Spinal cord (tissue), 10 donors: ENCODE data around the gene KY. TPM values are rescaled to one million over a fixed set of nuclear protein-coding genes. Genes with fewer than 3 reads are reported as not detected.

ENCODE experiments used
- DNase-seq, 6 donors: peaks; one replicate each; pipeline versions ENCODE4 v3.0.0 to v3.0.0-alpha.2; 2013 to 2015; ENCODE audit warnings: low spot score in 6 of 6, low read depth in 4 of 6
- H3K27ac ChIP-seq: one replicate; pipeline ENCODE4 v1.5.1; 2013; ENCODE audit warnings: low read depth, low read length, control low read depth
- H3K27me3 ChIP-seq: one replicate; pipeline ENCODE4 v1.6.1; 2013; ENCODE audit warnings: low read length; ENCODE audit not compliant: control insufficient read depth, insufficient read depth
- H3K36me3 ChIP-seq: one replicate; pipeline ENCODE4 v1.6.1; 2013; ENCODE audit warnings: low read length; ENCODE audit not compliant: control insufficient read depth, insufficient read depth
- H3K4me1 ChIP-seq: one replicate; pipeline ENCODE4 v1.6.1; 2013; ENCODE audit warnings: low read length; ENCODE audit not compliant: control insufficient read depth, insufficient read depth
- H3K4me3 ChIP-seq: one replicate; pipeline ENCODE4 v1.5.1; 2013; ENCODE audit warnings: low read depth, low read length, control low read depth
- H3K9me3 ChIP-seq: one replicate; pipeline ENCODE4 v1.6.1; 2013; ENCODE audit warnings: low read length; ENCODE audit not compliant: control insufficient read depth, insufficient read depth
- WGBS: methylation state at CpG from one replicate; pipeline ENCODE4 v1.1.5; 2013; ENCODE audit warnings: missing lambda C conversion rate; ENCODE audit not compliant: insufficient coverage; 5-methylcytosine and 5-hydroxymethylcytosine counted together
- long read RNA-seq, 4 donors: transcript quantifications; one replicate each; lab custom pipeline, GENCODE V29; 2026
- polyA plus RNA-seq, 2 donors: library from polyadenylated mRNA; unstranded; fragments of 120-200 nt; gene quantifications; one replicate each; pipeline ENCODE4 v1.2.1, GENCODE V29; 2013; ENCODE audit not compliant: insufficient read length in 2 of 2
- total RNA-seq, 2 donors: library from RNA; depleted of rRNA in 1 of 2; stranded (reverse); fragments of 120-200 nt in 1 of 2; fragments of >200 nt in 1 of 2; gene quantifications; one replicate each; pipeline versions ENCODE4 v1.2.3 to v1.2.4, GENCODE V29; 2013 to 2014
- donor health status: healthy.

The KY gene, protein sequence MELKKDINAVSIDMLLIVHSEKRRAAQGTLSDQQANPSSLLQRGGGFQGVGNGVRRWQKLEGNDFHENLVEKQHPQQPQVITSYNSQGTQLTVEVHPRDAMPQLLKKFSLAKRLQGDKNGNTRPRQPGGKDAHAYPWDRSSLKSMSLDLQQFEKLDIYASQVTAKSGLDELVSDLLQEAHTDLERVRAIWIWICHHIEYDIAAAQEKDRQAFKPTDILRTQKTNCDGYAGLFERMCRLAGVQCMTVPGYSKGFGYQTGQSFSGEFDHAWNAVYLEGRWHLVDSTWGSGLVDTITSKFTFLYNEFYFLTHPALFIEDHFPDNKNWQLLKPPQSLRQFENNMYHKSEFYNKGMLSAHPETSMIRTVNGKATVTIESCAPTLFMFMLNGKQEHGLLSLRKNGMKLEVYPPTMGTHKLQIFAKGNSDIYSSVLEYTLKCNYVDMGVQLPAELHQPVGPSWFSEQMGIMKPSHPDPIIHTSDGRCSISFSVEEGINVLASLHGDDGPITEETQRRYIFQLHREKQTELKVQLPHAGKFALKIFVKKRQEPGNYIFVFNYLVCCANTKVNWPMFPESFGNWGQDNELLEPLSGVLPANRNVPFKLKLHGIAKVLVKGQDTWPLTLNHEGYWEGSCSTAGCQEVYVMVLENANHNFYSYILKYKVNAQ
- total RNA-seq (1 to 10 TPM; 1.5 to 2.5 TPM), polyA plus RNA-seq (1 to 10 TPM; 2.5 to 4.2 TPM)
- long read RNA-seq, donor 1: 0 reads
- long read RNA-seq, donor 2: 0 reads
- long read RNA-seq, donor 3: 0 reads
- long read RNA-seq, donor 4: 0 reads

GRCh38 chr3:134650431-134651346 lies at the start of gene KY:
KY (minus strand) TSS chr3:134651022; CDS start chr3:134650960, 62 bp downstream.
- DNase-seq: peak in 5 of 6 donors; percentile 21 to 78 (median 26)
- no peaks in the 10 kb centered on the region for H3K36me3 ChIP-seq
- peak within 1 kb of the TSS; percentile 51 for H3K4me3 ChIP-seq
- 3% methylated on average over 77 of the region's 77 CpGs for WGBS
- H3K27ac ChIP-seq: peak within 1 kb of the TSS; percentile 58
- peaks cover 17% of the 10 kb centered on the region for H3K4me1 ChIP-seq
- H3K27me3 ChIP-seq: peaks cover 2% of the 10 kb centered on the region
- H3K9me3 ChIP-seq: no peaks in the 10 kb centered on the region

DNA sequence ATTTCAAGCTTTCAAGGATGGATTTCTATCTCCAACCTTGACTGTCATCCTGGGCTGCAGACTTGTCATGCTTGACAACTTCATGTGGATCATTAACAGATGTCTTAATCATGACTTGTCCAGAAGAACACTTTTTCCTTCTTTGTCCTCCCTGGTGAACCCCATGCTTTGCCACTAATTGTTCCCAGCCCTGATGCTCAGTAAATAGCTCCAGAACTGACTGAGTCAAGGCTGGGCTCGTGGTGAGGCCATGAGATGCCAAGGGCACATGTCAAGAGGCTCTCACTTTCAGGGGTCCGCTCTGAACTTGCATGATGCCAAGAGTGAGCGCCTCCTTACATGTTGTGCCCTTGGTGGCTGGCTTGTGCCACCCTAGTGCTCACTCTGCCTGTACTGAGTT lies 48.9 kb upstream of the KY start:
- H3K27me3 ChIP-seq: no peaks in the 10 kb centered on the region

GRCh38 chr3:134699141-134699711 lies 48.4 kb upstream of the KY start:
- H3K4me1 ChIP-seq: peaks cover 35% of the 10 kb centered on the region

More for the DNA sequence above, 48.9 kb upstream of the KY start:
- H3K4me3 ChIP-seq: no peak overlapping the region
- no peaks in the 10 kb centered on the region for H3K36me3 ChIP-seq
- peaks cover 33% of the 10 kb centered on the region for H3K4me1 ChIP-seq
- H3K27ac ChIP-seq: no peak overlapping the region
- DNase-seq: no peak
- WGBS: 91% methylated on average over 3 of the region's 3 CpGs
- H3K9me3 ChIP-seq: no peaks in the 10 kb centered on the region

GRCh38 chr3:134697830-134698689 lies 47.2 kb upstream of the KY start:
- DNase-seq: peak; percentile 28 to 85 (median 46)
- no peak overlapping the region for H3K27ac ChIP-seq
- 81% methylated on average over 6 of the region's 11 CpGs for WGBS
- no peaks in the 10 kb centered on the region for H3K9me3 ChIP-seq
- no peak overlapping the region for H3K4me3 ChIP-seq
- H3K4me1 ChIP-seq: peaks cover 43% of the 10 kb centered on the region
- H3K36me3 ChIP-seq: no peaks in the 10 kb centered on the region
- H3K27me3 ChIP-seq: no peaks in the 10 kb centered on the region

More at GRCh38 chr3:134699141-134699711, 48.4 kb upstream of the KY start:
- 81% methylated on average over 8 of the region's 8 CpGs for WGBS
- H3K27ac ChIP-seq: no peak overlapping the region
- no peaks in the 10 kb centered on the region for H3K9me3 ChIP-seq
- peak in 1 of 6 donors; percentile 17 for DNase-seq
- no peaks in the 10 kb centered on the region for H3K36me3 ChIP-seq
- no peak overlapping the region for H3K4me3 ChIP-seq
- no peaks in the 10 kb centered on the region for H3K27me3 ChIP-seq

DNA sequence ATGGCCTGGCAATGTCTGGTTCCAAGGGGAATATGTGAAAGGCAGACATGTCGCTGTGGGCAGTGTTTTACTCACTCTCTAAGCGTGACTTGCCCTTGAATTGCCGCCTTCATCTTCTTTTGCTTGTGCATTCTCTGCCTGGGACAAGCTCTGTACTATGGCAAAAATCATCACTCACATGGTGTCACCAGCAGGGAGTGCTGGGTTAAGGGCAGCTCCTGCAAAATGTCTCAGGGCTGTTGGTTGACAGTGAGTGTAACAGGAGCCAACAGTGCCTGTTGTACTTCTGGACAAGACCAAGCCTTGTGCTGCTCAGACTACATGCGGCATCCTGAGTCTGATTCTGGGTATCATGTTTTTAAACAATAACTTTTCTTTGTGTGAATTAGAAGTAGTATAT lies 45.3 kb upstream of the KY start:
- peak in 1 of 6 donors; percentile 16 for DNase-seq
- no peaks in the 10 kb centered on the region for H3K9me3 ChIP-seq
- no peak overlapping the region for H3K4me3 ChIP-seq
- H3K4me1 ChIP-seq: peaks cover 43% of the 10 kb centered on the region
- 90% methylated on average over 3 of the region's 4 CpGs for WGBS
- H3K27ac ChIP-seq: no peak overlapping the region
- H3K27me3 ChIP-seq: no peaks in the 10 kb centered on the region
- H3K36me3 ChIP-seq: no peaks in the 10 kb centered on the region

DNA sequence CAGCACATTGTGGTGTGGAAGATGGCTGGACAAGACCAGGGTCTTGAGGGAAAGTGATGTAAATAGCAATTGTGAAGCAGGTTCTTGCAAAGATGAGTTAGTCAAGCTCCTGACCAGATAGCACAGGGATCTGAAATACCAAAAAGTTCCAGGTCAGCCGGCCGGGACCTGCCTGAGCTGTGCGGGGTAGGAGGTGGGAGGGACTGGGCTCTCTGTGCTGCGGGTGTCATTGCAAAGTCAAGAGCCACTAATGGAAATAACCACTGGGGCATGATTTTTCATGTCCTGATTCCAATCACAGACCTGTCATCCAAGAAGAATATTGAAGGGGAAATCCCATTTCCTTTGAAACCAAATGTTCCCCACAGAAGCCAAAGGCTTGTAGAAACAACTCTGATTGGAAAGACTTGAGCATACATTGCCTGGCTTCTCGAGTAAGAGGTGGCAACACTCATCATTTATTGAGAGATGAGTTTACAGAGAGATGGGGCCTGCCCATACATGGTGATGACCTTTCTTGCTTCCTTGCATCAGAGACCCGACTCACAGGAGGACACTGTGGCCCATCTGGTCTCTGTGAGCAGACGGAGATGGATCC lies 44.2 kb upstream of the KY start:
- H3K4me3 ChIP-seq: no peak overlapping the region
- H3K27me3 ChIP-seq: no peaks in the 10 kb centered on the region
- no peak for DNase-seq
- H3K36me3 ChIP-seq: no peaks in the 10 kb centered on the region
- WGBS: 60% methylated on average over 5 of the region's 7 CpGs
- H3K9me3 ChIP-seq: no peaks in the 10 kb centered on the region
- H3K27ac ChIP-seq: no peak overlapping the region
- H3K4me1 ChIP-seq: peaks cover 43% of the 10 kb centered on the region

DNA sequence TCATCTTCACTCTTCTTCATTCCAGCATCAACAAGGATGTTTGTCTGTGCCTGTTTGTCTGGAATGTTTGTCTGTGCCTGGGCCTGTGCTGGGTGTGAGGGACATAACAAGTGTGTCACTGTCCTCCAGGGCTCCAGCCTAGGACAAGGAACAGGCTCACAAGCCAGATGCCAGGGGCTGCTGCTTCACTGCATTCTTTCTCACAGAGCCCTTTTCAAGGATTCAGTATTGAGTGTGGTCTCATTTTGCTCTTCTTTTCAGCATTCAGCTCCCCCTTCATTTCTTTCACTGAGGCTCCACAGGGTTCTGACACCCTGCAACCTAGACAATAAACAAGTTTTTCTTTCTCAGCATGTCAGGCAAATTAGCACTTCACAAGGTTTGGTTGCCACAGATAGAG lies 43.6 kb upstream of the KY start:
- peak; percentile 5 to 73 (median 36) for DNase-seq

DNA sequence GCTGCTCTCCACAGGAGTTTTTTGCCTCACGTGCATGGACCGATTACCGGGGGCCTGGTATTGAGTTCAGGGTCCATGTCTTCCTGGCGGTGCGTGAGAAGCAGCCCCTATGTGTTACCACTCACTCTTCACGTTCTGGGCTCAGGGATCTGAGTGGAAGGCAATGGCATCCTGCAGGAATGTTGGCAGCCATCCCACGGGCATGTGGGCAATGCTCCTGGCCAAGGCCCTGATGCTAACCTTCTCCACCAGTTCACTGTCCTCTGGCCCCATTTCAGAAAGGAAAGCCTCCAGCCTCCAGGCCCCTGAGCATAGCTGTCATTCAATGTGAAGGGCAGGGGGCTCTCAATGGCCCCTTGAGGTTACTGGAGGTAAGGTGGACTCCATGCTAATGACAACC lies 43.0 kb upstream of the KY start:
- H3K36me3 ChIP-seq: no peaks in the 10 kb centered on the region
- H3K9me3 ChIP-seq: no peaks in the 10 kb centered on the region
- no peaks in the 10 kb centered on the region for H3K27me3 ChIP-seq
- WGBS: 82% methylated on average over 5 of the region's 7 CpGs
- H3K4me3 ChIP-seq: no peak overlapping the region
- peaks cover 35% of the 10 kb centered on the region for H3K4me1 ChIP-seq
- H3K27ac ChIP-seq: peak overlapping the region; percentile 59
- no peak for DNase-seq

More for the DNA sequence above, 43.6 kb upstream of the KY start:
- no peaks in the 10 kb centered on the region for H3K36me3 ChIP-seq
- H3K4me1 ChIP-seq: peaks cover 42% of the 10 kb centered on the region
- no peaks in the 10 kb centered on the region for H3K9me3 ChIP-seq
- H3K4me3 ChIP-seq: no peak overlapping the region
- peak overlapping the region; percentile 59 for H3K27ac ChIP-seq
- H3K27me3 ChIP-seq: no peaks in the 10 kb centered on the region
